Osteocyte (in vitro differentiated cells): ENCODE results near the gene GNL3. TPM values are rescaled to one million over a fixed set of nuclear protein-coding genes. Genes with fewer than 3 reads are reported as not detected.

Source experiments
- DNase-seq: peaks from one replicate; pipeline ENCODE4 v3.0.0; 2021; ENCODE audit warnings: mixed read lengths; ENCODE audit not compliant: unreplicated experiment; ENCODE audit errors: extremely low spot score
- H3K27ac Mint-ChIP-seq: one replicate; pipeline ENCODE4 v1.8.0; 2021; ENCODE audit warnings: mild to moderate bottlenecking, mixed read lengths; ENCODE audit not compliant: unreplicated experiment
- H3K27me3 Mint-ChIP-seq: one replicate; pipeline ENCODE4 v1.8.0; 2021; ENCODE audit warnings: mixed read lengths; ENCODE audit not compliant: unreplicated experiment
- H3K36me3 Mint-ChIP-seq: one replicate; pipeline ENCODE4 v1.8.0; 2021; ENCODE audit warnings: mixed read lengths; ENCODE audit not compliant: unreplicated experiment
- H3K4me1 Mint-ChIP-seq: one replicate; pipeline ENCODE4 v1.8.0; 2021; ENCODE audit warnings: mixed read lengths; ENCODE audit not compliant: unreplicated experiment
- H3K4me3 Mint-ChIP-seq: one replicate; pipeline ENCODE4 v1.8.0; 2021; ENCODE audit warnings: mild to moderate bottlenecking, moderate library complexity, mixed read lengths; ENCODE audit not compliant: unreplicated experiment
- H3K9me3 Mint-ChIP-seq: one replicate; pipeline ENCODE4 v1.8.0; 2021; ENCODE audit warnings: mixed read lengths; ENCODE audit not compliant: unreplicated experiment
- CTCF ChIP-seq: fragments of 200-600 bp; sonication (generic); IDR thresholded peaks from 2 replicates; pipeline ENCODE4 v1.5.0; 2021; ENCODE audit warnings: antibody characterized with exemption, mild to moderate bottlenecking, moderate library complexity
- total RNA-seq: library from RNA; stranded (reverse); gene quantifications from 2 replicates; pipeline ENCODE4 v1.2.1, GENCODE V29; 2021

GNL3 gene
- total RNA-seq, 1 donor from 2014 or later: 69.8 TPM

- Mint-ChIP-seq H3K27me3 (no peaks in the 10 kb centered on the region), H3K27ac (no peak overlapping the region), H3K4me1 (no peaks in the 10 kb centered on the region), H3K9me3 (no peaks in the 10 kb centered on the region), H3K36me3 (peaks cover 49% of the 10 kb centered on the region), H3K4me3 (no peak overlapping the region)
- peak; percentile 10 for DNase-seq
- TF ChIP-seq CTCF: no peak
Observed at GRCh38 chr3:52694528-52695189, 8.8 kb downstream of the GNL3 start.

- Mint-ChIP-seq H3K36me3 (peaks cover 47% of the 10 kb centered on the region), H3K4me1 (peaks cover 1% of the 10 kb centered on the region), H3K27ac (no peak overlapping the region), H3K27me3 (no peaks in the 10 kb centered on the region), H3K4me3 (no peak overlapping the region), H3K9me3 (no peaks in the 10 kb centered on the region)
- peak; percentile 6 for DNase-seq
- no peak for TF ChIP-seq CTCF
Observed at GRCh38 chr3:52695798-52696671, 10.2 kb downstream of the GNL3 start.

GRCh38 chr3:52696830-52697631 is 11.2 kb downstream of the GNL3 start:
- no peak for DNase-seq
- peaks cover 43% of the 10 kb centered on the region for H3K36me3 Mint-ChIP-seq
- no peak overlapping the region for H3K4me3 Mint-ChIP-seq
- peaks cover 4% of the 10 kb centered on the region for H3K4me1 Mint-ChIP-seq
- no peaks in the 10 kb centered on the region for H3K9me3 Mint-ChIP-seq
- H3K27ac Mint-ChIP-seq: no peak overlapping the region
- H3K27me3 Mint-ChIP-seq: no peaks in the 10 kb centered on the region
- TF ChIP-seq CTCF: no peak

GRCh38 chr3:52697632-52697965 is 11.8 kb downstream of the GNL3 start:
- no peak for DNase-seq
- Mint-ChIP-seq H3K4me1 (peaks cover 4% of the 10 kb centered on the region), H3K4me3 (no peak overlapping the region), H3K27ac (no peak overlapping the region), H3K36me3 (peaks cover 43% of the 10 kb centered on the region), H3K9me3 (no peaks in the 10 kb centered on the region), H3K27me3 (no peaks in the 10 kb centered on the region)
- TF ChIP-seq CTCF: no peak
